HG02610 (cell line): ENCODE data around the gene ARHGEF19.

Source experiments
- ATAC-seq: cut with Tn5 transposase; IDR thresholded peaks from one replicate; pipeline ENCODE4 v1.9.1; 2021; ENCODE audit warnings: mild to moderate bottlenecking, moderate library complexity; ENCODE audit not compliant: unreplicated experiment

ARHGEF19 gene

DNA sequence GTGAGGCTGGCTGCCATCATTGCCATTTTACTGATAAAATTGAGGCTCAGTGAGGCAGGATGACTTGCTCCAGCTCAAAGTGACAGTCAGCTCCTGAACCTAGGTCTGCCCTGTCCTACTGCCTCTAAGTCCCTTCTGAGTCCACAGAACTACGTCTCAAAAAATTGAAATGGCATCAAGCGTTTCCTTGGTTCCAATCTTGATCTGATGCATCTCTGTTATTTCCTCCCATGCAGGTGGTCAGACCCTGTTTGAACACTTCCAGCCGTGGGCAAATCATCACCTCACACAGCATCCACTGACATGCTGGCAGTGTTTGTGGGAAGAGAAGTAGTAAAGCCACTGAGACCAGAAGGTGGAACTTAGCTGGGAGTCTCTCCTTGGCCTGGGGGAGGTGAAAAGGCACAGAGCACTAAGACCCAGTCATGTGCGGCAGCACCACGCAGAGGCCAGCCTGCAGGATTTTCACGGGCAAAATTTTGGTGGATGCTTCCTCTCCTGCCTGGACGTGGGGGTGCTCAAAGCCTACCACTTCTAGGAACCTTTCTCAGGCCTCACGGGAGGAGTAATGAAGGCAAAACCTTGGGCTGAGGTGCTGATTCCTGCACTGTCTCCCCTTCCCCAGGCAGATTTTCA is 32.3 kb upstream of the ARHGEF19 start:
- no peak for ATAC-seq

DNA sequence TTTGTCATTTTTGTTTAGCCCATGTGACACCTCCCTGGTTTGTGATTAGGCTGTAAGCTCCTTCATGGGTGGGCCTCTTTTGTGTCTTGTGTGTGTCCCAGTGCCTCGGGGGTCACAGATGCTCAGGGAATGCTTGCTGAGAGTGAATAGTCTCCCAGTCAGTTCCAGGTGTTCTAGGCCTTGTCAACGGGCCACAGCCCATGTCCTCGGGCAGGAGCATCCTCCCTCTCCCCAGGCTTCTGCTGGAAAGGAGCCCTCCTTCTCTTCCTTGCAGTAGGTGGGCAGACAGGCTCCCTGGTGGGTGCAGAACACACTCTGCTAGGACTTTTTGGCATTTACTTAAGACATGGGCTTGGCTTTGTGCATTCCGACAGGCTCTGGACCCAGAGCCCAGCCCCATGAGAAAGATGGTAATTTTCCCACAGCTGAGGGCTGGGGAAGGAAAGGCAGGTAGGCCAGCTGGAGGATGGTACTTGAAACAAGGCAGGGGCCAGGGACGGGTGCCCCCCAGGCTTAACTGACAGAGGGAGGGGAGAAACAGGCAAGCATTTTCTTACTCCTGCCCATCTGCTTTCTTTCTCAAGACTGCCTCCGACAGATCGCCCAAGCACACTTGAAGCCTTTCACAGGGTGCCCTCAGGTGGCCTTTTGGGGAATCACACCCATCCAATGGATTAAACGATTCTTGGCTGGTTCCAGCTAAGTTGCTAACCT is 31.6 kb upstream of the ARHGEF19 start:
- no peak for ATAC-seq

DNA sequence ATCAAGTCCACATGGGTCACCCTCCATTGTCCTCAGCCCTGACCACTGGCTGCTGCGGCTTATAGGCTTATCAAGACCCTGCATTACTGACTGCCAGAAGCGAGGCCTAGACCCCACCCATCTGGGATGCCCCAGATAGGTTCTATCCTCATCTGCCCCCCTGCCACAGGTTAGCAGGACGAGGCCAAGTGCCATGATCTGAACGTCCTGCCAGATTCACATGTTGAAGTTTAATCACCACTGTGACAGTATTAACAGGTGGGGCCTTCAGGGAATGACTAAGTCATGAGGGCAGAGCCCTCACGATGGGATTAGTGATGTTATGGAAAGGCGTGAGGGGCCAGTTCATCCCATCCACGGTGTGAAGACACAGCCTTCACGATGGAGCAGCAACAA is 30.8 kb upstream of the ARHGEF19 start:
- ATAC-seq: no peak

DNA sequence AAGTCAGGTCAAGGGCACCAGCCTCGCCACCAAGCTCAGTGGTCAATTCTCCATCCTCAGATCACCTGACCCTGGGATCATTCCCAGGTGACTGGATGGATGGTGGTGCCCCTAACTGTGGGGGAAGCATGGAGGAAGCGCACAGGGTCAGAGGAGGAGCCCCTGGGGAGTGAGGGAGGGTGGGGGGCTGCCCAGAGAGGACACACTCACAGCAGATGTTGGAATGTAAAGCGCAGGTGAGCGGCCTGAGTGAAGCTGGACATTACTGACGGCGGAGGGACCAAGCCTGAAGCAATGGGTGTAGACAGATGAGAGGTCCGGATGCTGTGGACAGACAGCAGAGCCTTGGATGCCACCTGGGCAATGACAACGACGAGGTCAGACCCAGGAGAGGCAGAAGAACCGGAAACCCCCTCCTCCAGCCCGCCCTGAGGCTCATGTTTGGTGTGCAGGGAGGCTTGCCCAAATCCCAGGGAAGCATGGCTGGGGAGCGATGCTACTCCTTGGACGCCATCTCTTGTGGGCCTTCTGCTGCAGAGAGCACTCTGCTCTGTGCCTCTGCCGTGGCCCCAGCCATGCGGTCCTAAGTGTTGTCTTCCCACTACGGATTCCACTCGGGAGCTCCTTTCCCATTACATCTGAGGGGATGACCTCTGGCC is 30.2 kb upstream of the ARHGEF19 start:
- ATAC-seq: no peak

DNA sequence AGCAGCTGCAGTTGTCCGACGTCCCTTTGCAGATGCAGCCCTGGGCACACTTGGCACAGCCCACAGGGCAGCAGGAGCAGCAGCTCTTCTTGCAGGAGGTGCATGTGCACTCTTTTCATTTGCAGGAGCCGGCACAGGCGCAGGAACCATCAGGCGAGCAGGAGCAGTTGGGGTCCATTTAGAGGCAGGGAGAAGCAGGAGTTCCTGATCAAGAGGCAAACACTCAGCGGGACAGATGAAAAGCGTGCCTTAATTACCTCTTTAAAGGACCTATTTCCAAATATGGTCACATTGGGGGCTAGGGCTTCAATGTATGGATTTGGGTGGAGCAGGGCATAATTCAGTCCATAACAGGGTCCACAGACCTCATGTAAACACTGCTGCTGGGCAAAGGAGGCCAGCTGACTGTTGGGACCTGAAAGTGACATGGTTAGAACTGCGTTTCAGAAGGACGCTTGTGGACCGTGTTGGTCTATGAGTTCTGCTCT is 28.8 kb upstream of the ARHGEF19 start:
- ATAC-seq: no peak

DNA sequence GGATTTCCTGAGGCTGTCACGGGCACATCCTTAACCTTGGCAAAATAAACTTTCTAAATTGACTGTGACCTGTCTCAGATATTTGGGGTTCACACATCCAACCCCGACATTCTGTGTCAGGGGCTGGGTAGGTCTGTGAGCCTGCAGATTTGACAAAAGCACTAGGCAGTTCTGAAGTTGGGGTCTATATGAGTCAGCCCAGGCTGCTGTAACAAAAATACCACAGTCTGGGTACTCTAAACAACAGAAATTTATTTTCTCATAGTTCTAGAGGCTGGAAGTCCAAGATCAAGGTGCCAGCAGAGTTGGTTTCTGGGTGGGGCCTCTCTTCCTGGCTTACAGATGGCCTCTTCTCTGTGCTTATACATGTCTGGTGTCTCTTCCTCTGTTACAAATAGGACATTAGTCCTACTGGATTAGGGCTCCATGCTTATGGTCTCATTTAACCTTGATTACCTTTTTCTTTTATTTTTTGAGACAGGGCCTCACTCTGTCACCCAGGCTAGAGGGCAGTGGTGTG is 27.6 kb upstream of the ARHGEF19 start:
- ATAC-seq: no peak

DNA sequence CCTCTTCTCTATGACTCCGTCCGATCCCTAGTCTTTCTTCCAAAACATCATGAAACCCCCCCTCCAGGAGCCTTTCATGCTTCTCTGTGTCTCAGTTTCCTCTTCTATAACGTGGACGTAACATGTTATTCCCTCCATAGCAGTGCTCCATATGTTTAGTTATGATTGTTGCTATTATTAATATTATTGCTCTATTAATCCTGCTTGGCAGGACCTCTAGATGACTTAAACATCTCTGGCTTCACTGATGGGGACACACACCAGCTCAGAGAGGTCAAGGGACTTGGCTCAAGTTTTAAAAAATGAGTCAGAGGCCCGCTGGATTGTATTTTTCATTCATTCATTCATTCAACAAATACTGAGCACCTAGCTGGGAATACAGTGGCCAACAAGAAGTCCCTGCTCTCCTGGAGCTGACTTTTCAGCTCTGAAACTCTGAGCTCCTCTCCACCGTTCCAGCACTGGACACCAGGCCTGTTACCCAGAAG is 24.9 kb upstream of the ARHGEF19 start:
- ATAC-seq: no peak

DNA sequence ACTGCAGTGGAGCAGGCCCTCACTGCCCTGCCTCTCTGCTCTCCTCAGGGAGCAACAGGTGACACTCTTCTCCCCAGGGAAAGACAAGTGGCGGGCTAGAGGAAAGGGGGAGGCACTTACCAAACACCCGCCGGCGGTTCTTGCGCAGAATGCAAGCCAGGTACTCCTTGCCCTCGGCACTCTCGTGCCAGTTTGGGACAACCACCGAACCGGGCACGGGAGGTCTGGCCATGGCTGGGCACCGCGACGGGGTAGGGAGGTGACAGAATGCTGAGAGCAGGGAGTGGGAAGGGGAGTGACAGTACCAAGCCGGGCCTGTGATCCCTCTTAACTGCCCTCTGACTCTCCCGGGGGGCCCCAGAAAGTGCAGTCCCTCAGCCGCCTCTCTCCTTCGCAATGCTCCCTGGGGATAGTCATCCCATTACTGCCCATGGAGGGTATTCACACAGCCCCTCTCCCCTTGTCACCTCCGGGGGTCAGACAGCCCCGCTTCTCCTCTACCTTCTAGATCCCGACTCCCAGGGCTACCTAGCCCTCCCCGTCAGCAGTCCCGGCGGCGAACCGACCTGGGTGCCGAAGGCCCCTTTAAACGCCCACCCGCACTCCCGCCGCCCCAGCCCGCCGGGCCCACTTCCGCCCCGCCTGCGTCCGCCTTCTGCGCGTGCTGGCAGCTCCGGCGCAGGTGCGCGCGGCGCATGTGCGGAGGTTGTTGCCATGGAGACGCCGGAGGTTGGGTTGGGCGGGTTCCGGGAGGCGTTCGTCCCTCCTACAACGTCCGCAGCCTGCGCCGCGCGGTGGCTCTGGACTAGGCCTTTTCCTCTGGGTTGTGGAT is 24.3 kb upstream of the ARHGEF19 start, which contains the start of gene CPLANE2:
Gene CPLANE2 (minus strand): TSS at position 673 of the 832 bp plus-strand sequence. CDS start 441 bp downstream, at position 232.
- peak; percentile 76 for ATAC-seq

DNA sequence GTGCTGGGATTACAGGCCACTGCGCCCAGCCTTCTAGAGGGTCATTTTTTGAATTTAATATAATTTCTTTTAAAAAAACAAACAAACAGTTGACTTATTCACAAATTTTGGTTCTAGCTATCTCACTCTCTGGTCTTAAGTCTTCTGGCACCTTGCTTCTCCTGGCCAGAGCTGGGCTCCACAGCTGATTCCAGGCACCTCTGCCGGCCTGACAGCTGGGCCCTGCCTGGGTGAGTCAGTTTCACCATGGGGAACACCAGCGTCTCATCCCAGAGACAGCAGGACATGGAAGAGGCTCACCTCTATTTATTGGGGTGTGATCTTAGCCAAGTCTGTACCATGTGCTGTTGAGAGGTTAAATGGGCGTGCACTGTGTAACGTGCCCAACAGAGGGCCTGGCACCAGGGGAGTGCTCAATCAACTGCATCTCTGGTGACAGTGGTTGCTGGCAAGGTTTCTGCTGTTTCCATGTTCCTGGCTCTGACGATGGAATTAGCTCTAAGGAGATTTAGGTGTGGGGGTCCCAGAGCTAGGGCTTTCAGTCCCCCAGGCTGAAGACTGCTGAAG is 23.6 kb upstream of the ARHGEF19 start:
- peak; percentile 36 for ATAC-seq

DNA sequence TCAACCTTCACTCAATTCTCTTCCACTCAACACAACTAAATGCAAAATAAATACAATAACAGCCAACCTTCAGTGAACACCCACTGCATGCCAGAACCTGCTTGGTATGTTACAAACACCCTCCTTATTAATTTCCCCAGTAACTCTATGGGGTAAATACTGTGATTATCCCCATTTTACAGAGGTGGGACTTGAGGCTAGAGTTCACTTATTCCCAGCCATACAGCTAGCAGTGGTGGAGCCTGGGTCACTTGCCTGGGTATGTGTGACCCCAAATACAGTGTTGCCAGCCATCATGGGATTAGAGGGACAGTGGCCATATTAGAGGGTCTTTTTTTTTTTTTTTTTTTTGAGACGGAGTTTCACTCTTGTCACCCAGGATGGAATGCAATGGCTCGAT is 22.9 kb upstream of the ARHGEF19 start:
- ATAC-seq: no peak

DNA sequence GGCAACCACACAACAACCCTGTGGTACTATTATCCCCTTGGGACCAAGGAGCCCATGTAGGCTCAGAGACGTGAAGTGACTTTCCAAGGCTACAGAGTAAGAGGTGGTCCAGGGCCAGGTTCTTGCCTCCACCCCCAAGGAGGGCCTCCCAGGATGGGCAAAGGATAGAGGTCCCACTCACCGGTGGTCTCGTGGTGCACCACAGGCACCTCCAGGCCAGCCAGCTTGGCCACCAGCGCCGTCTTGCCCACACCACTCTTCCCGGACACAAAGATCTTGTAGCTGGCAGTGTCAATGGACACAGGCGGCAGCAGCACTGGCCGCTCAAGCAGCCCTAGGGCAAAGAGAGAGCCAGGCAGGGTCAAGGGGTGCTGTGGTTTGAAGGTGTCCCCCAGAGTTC is 21.0 kb upstream of the ARHGEF19 start:
- ATAC-seq: no peak

DNA sequence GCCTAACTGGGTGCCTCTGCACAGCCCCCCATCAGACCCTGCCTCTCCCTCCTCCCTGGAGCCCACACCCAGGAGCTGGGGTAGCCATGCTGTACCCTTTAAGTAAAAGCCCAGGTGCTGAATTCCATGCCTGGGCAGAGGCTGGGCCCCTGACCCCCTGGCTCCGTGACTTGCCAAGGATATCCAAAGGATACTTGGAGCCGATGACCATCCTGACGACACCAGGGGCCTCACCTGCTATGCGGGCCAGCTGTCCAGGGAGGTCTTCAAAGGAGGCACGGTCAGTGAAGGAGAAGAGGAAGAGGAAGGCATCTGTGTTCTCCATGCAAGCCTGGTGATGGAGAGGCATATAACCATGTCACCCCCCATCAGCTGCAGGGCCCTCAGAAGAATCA is 19.9 kb upstream of the ARHGEF19 start:
- ATAC-seq: no peak

DNA sequence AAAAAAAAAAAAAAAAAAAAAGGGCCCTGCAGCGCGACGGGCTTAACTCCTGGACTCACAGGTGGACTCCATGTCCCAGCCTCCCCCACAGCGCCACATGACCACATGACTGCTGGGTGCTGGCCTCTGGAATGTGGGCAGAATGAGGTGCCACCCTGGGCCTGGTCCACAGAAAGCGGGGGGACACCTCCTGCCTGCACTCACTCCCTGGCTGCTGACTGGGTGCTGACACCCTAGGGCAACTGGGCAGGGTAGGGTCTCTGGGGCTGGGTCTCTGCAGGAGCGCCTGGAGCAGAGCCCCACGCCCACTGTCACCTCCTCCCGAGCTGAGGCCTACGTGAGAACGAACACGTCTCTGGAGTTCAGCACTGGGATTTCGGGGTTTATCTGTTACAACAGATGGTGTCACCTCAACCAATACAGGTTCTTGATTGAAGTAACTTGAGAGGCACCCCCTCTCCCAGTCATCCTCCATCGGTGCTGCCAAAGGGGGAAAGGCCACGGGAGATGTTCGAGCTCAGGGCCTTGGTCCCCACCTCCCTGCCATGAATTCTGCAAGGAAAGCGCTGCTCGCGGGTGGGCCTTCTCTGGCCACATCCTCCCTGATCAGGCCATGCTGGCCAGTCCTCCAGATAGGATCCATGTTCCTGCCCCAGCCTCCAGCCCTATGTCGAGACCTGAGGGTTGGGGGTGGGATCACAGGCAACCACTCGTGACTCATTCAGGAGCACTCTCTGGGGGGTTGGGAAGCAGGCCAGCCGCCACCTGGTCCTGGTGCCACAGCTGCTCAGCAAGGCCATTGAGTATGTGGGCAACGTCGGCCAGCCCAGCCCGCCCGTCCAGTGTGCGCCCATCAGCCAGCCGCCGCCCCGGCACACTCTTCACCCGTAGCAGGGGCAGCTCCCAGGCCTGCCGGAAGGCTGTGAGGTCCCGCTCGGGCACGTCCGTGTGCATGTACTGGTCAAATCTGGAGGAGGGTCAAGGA is 19.2 kb upstream of the ARHGEF19 start:
- ATAC-seq: no peak

DNA sequence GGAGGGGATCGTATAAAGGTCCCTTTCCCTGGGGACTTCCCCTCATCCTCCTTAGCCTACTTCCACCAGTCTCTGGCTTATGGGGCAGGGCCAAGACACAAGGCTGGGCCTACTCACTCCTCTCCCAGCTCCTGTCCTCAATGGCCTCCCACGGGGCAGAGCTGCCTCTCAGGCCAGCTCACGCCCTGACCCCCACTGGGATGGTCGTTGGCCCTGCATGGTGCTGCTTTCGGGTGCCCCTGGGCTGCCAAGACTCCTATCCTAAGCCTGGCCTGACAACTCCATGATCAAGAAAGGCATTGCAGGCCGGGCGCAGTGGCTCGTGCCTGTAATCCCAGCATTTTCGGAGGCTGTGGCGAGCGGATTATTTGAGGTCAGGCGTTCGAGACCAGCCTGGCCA is 18.3 kb upstream of the ARHGEF19 start:
- ATAC-seq: no peak

DNA sequence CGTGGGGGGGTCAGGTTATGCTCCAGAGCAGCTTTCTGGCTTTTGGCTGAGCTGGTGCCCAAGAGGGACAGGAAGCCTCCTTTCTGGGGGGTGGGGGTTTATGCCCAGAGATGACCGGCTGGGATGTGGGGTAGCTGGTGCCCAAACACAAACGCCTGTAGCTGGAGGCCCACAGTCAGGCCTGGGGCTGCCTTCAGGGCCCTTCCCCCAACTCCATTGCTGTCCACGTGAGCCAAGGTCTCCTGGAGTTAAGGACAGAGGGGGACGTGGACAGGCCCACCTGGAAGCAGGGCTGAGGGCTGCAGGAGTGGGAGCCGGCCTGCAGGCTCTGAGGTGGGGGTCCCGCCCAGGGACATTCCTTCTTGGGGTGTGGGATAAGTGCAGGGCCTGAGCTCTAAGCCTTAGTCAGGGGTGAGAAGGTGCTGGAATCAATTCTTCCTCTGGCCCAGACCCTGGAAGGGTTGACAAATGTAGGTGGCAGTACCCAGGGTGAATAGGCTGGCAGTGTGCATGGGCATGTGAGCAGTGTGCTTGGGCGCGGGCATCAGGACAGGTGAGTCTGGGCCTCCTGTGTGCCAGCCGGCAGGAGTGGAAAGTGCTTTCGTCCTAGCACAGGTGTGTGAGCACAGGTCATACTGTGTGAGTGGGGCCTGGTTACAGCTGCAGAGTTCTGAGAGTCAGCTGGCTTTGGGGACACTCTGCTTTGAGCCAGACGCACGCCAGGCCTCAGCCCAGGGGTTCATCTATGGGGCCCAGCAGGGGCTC is 17.7 kb upstream of the ARHGEF19 start:
- no peak for ATAC-seq

DNA sequence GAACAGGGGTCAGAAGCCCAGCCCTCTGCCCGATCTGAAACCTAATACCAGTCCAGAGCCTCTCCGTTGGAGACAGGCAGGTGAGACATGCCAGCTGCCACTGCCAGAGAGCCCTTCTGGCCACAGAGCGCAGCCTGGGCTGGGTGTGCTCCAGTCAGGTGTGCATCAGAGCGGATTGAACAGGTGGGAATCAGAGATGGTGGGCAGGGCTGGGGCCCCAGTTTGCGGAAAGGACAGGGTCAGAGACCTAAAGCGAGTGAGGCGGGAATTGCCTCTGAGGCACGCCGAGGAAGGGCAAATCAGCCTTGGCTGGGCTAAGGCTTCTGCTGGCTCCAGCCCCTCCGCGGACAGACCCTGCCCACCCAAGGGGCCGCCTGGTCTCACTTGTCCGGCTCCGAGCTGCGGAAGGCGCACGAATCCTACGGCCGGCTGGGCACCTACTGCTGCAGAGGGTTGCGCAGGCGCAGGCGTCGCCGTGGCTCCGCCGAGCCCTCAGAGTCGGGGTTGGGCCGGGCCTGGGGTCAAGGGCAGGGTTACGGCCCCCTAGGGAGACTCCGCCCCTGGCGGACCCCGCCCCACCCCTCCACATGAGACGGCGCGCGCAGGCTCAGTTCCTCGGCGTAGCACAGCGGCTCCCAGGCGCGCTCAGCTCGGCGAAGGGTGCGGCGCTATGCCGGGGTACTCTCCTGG is 14.2 kb upstream of the ARHGEF19 start:
- no peak for ATAC-seq

DNA sequence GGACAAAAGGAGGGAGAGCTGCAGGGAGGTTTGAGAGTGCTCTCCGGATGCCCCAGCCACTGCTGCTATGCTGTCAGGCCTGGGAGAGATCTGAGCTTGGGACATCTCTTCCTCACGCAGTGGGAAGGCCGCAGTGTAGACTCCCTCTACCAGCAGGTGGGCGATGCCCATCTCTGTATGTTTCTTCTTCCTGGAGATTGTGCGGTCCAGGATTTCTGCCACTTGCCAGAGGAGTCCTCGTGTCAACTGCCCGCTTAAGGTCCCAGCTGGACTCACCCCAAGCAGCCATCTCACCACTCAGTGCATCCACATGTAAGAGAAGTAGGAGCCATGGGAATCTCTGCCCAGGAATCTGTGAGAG is 13.7 kb upstream of the ARHGEF19 start:
- ATAC-seq: no peak

DNA sequence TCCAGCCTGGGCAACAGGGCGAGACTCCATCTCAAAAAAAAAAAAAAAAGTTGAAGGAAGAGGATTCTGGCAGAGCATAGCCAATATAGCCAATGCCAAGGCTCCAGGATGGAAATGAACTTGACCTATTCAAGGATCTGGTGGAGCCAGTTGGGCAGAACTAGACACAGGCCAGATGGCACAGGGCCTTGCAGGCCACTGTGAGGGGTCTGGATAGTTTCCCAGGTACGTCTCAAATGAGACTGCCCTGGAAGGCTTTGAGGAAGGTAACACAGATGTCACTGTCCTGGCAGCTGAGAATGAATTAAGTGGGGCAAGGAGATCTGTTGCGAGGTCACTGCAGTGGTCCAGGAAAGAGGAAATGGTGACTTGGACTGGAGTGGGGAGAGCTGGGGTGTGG is 12.0 kb upstream of the ARHGEF19 start:
- ATAC-seq: no peak
